NCI-H128 (cell line): ENCODE results near the gene MAT2A.
A peak's percentile ranks its signal among the peaks of the same experiment; 100 is the strongest.

Source experiments
- DNase-seq: peaks from one replicate; lab custom pipeline; 2025; ENCODE audit not compliant: unreplicated experiment; lab: John Stamatoyannopoulos, UW

Gene MAT2A

GRCh38 chr2:85538507-85539360, at the start of gene MAT2A:
Gene MAT2A (plus strand): TSS chr2:85539168. CDS start chr2:85539288, 120 bp downstream.
- DNase-seq: peak; percentile 89

- DNase-seq: no peak
Observed at GRCh38 chr2:85490861-85491755, 47.9 kb upstream of the MAT2A start.

- DNase-seq: no peak
Observed at GRCh38 chr2:85496436-85496835, 42.5 kb upstream of the MAT2A start.

- no peak for DNase-seq
Observed at GRCh38 chr2:85497944-85498630, 40.9 kb upstream of the MAT2A start.

- no peak for DNase-seq
Observed at GRCh38 chr2:85501248-85501647, 37.7 kb upstream of the MAT2A start.

- DNase-seq: no peak
Observed at GRCh38 chr2:85502720-85503119, 36.2 kb upstream of the MAT2A start.

- DNase-seq: no peak
Observed at GRCh38 chr2:85503168-85503850, 35.7 kb upstream of the MAT2A start.

GRCh38 chr2:85503851-85504777, 34.9 kb upstream of the MAT2A start:
- no peak for DNase-seq

- no peak for DNase-seq
Observed at GRCh38 chr2:85504778-85505261, 34.1 kb upstream of the MAT2A start.

- no peak for DNase-seq
Observed at GRCh38 chr2:85505551-85506238, 33.3 kb upstream of the MAT2A start.

GRCh38 chr2:85506768-85507181, 32.2 kb upstream of the MAT2A start:
- no peak for DNase-seq

GRCh38 chr2:85511008-85511811, 27.8 kb upstream of the MAT2A start:
- DNase-seq: no peak

GRCh38 chr2:85514323-85514722, 24.6 kb upstream of the MAT2A start:
- DNase-seq: no peak

GRCh38 chr2:85516653-85517389, 22.1 kb upstream of the MAT2A start:
- no peak for DNase-seq

- DNase-seq: no peak
Observed at GRCh38 chr2:85522090-85522647, 16.8 kb upstream of the MAT2A start.

- DNase-seq: no peak
Observed at GRCh38 chr2:85523062-85523902, 15.7 kb upstream of the MAT2A start.
